Stomach (tissue), 4 donors: ENCODE data around the gene GTF2H2C.
"Not testable (repeated sequence)": the region's sequence is repeated elsewhere in the genome, so short reads cannot be mapped to it uniquely, and the experiment has no call there.

ENCODE experiments used
- POLR2A ChIP-seq, 4 donors: fragments of 450-650 bp; IDR thresholded peaks; one replicate each; pipeline ENCODE4 v1.6.1; 2016; ENCODE audit warnings: antibody characterized with exemption in 4 of 4, control low read depth in 2 of 4, mild to moderate bottlenecking in 1 of 4, moderate library complexity in 1 of 4
- TF ChIP-seq, protein P1 (sequence below), 7 experiments: fragments of 450-650 bp in 4 of 7; fragments of 200-600 bp in 3 of 7; sonication (generic) in 3 of 7; IDR thresholded peaks; one replicate each; pipeline ENCODE4 v1.5.1; 2016 to 2019; ENCODE audit warnings: antibody characterized with exemption in 7 of 7, control low read depth in 2 of 7, mild to moderate bottlenecking in 1 of 7

DNA sequence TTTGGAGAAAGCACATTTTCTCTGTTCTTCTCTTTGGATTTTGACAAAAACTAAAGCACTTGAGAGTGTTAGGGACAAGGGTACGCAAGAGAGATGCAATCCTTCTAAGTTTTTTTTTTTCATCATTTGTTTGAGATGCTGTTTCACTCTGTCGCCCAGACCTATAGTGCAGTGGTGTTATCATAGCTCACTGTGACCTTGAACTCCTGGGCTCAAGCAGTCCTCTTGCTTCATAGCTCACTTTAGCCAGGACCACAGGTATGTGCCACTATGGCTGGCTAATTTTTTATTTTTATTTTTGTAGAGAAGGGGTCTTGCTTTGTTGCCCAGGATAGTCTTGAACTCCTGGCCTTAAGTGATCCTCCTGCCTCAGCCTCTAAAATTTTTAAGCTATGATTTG lies 21.3 kb upstream of the GTF2H2C start:
- TF ChIP-seq, protein P1, sequence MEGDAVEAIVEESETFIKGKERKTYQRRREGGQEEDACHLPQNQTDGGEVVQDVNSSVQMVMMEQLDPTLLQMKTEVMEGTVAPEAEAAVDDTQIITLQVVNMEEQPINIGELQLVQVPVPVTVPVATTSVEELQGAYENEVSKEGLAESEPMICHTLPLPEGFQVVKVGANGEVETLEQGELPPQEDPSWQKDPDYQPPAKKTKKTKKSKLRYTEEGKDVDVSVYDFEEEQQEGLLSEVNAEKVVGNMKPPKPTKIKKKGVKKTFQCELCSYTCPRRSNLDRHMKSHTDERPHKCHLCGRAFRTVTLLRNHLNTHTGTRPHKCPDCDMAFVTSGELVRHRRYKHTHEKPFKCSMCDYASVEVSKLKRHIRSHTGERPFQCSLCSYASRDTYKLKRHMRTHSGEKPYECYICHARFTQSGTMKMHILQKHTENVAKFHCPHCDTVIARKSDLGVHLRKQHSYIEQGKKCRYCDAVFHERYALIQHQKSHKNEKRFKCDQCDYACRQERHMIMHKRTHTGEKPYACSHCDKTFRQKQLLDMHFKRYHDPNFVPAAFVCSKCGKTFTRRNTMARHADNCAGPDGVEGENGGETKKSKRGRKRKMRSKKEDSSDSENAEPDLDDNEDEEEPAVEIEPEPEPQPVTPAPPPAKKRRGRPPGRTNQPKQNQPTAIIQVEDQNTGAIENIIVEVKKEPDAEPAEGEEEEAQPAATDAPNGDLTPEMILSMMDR (IDR thresholded peaks at IDR 0.05) = not testable (repeated sequence)
- TF ChIP-seq POLR2A (IDR thresholded peaks at IDR 0.05) = not testable (repeated sequence)
